Fibroblast of villous mesenchyme (primary cell): ENCODE measurements around the gene C17orf75. TPM values are rescaled to one million over a fixed set of nuclear protein-coding genes. Genes with fewer than 3 reads are reported as not detected.
A peak's percentile ranks its signal among the peaks of the same experiment; 100 is the strongest.
"Not testable (repeated sequence)": the region's sequence is repeated elsewhere in the genome, so short reads cannot be mapped to it uniquely, and the experiment has no call there.

Source experiments
- DNase-seq: peaks from one replicate; pipeline ENCODE4 v3.0.0-alpha.2; 2010; ENCODE audit warnings: low read depth
- H3K4me3 ChIP-seq: 2 replicates; pipeline ENCODE4 v1.5.1; 2011; ENCODE audit warnings: low read depth, mild to moderate bottlenecking, low read length
- total RNA-seq: library from RNA; depleted of rRNA; stranded (reverse); fragments of >200 nt; gene quantifications from 2 replicates; pipeline ENCODE4 v1.2.3, GENCODE V29; 2012
- TF ChIP-seq, protein P1 (sequence below): IDR thresholded peaks from 2 replicates; pipeline ENCODE4 v1.5.1; 2012; ENCODE audit warnings: low read depth, mild to moderate bottlenecking, low read length; ENCODE audit not compliant: insufficient read depth

C17orf75 gene
- total RNA-seq, 1 donor = 18.6 TPM

DNA sequence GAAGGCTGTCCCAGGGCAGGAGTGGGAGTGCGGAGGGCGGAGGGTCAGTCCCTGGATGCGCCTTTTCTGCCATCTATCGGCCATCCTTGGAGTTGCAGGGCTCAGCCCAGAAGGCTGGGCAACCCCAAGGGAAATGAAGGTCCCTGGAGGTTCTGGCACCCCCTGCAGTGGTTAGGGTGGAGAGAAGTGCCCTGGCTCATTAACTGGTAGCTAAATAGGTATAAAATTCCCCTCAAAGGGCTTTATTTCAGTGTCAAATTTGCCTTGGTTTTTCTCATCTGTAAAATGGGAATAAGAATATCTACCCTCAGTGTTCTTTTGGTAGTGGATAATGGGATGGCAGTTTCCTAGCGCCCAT lies 22.4 kb downstream of the C17orf75 start:
- no peak overlapping the region for H3K4me3 ChIP-seq
- TF ChIP-seq, protein P1, sequence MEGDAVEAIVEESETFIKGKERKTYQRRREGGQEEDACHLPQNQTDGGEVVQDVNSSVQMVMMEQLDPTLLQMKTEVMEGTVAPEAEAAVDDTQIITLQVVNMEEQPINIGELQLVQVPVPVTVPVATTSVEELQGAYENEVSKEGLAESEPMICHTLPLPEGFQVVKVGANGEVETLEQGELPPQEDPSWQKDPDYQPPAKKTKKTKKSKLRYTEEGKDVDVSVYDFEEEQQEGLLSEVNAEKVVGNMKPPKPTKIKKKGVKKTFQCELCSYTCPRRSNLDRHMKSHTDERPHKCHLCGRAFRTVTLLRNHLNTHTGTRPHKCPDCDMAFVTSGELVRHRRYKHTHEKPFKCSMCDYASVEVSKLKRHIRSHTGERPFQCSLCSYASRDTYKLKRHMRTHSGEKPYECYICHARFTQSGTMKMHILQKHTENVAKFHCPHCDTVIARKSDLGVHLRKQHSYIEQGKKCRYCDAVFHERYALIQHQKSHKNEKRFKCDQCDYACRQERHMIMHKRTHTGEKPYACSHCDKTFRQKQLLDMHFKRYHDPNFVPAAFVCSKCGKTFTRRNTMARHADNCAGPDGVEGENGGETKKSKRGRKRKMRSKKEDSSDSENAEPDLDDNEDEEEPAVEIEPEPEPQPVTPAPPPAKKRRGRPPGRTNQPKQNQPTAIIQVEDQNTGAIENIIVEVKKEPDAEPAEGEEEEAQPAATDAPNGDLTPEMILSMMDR = peak; percentile 98
- DNase-seq = no peak

GRCh38 chr17:32318071-32318470 lies 23.9 kb downstream of the C17orf75 start:
- TF ChIP-seq, protein P1 = no peak
- H3K4me3 ChIP-seq = no peak overlapping the region
- no peak for DNase-seq

DNA sequence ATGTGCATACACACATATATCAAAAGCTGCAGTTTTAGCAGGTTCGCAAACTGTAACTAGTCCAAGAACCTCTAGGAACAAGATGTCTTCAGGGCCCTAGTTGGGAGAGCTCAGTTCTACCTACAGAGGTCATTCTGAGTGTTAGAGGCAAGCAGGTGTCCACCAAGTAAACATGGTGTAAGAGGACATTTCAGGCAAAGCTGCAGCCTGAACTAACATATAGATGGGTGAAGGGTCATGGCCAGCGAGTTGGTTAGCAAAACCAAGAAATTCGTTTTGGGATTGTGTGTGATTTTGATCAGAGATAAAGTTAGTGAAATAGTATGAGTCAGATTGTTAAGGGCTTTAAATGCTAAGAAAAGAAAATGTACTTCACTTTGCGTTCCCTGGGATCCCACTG lies 24.6 kb downstream of the C17orf75 start:
- TF ChIP-seq, protein P1 = no peak
- no peak overlapping the region for H3K4me3 ChIP-seq
- DNase-seq = no peak

GRCh38 chr17:32316653-32317052 lies 25.3 kb downstream of the C17orf75 start:
- DNase-seq, H3K4me3 ChIP-seq: not testable (repeated sequence)

- DNase-seq = no peak
- H3K4me3 ChIP-seq = no peak overlapping the region
- TF ChIP-seq, protein P1 = no peak
Measured at GRCh38 chr17:32315171-32315570, 26.8 kb downstream of the C17orf75 start.

DNA sequence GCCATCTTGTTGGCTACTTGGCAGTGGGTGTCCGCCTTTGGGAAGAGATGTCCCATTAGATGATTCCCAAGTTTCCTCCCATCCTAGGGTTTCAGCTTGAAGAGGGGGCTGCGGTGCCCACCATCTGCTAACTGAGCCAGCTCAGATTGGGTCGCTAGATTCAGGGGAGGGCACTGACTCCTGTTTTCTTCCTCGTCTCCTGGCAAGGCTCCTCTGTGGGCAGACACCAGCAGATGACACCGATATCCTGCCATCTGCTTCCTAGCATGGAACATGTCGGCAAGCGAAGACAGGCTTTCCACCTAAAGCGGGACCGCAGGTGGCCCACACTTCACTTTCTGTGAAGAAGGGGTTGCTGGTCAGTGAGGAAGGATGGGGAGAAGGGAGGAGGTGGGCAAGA lies 27.3 kb downstream of the C17orf75 start:
- TF ChIP-seq, protein P1 = no peak
- H3K4me3 ChIP-seq = no peak overlapping the region
- DNase-seq = no peak

GRCh38 chr17:32311028-32311536 lies 30.9 kb downstream of the C17orf75 start:
- TF ChIP-seq, protein P1 = no peak
- DNase-seq = no peak
- H3K4me3 ChIP-seq = no peak overlapping the region
